ENCODE results near the gene MRTFA.

GRCh38 chr22:40542821-40543540 lies 93.5 kb downstream of the MRTFA start:
- no peak for TF ChIP-seq NR2F2 (IDR thresholded peaks at IDR 0.05)
- no peak for TF ChIP-seq GABPA (IDR thresholded peaks at IDR 0.05 in 1 of 2, conservative IDR thresholded peaks at IDR 0.05 in 1 of 2)
- TF ChIP-seq RXRA (IDR thresholded peaks at IDR 0.05): no peak
- TF ChIP-seq RAD21 (IDR thresholded peaks at IDR 0.05): no peak
- no peak for TF ChIP-seq ZBTB33 (IDR thresholded peaks at IDR 0.05)
- no peak for TF ChIP-seq TAF1 (conservative IDR thresholded peaks at IDR 0.05)
